Measurements from ENCODE around the gene TMEM18.

The TMEM18 gene

DNA sequence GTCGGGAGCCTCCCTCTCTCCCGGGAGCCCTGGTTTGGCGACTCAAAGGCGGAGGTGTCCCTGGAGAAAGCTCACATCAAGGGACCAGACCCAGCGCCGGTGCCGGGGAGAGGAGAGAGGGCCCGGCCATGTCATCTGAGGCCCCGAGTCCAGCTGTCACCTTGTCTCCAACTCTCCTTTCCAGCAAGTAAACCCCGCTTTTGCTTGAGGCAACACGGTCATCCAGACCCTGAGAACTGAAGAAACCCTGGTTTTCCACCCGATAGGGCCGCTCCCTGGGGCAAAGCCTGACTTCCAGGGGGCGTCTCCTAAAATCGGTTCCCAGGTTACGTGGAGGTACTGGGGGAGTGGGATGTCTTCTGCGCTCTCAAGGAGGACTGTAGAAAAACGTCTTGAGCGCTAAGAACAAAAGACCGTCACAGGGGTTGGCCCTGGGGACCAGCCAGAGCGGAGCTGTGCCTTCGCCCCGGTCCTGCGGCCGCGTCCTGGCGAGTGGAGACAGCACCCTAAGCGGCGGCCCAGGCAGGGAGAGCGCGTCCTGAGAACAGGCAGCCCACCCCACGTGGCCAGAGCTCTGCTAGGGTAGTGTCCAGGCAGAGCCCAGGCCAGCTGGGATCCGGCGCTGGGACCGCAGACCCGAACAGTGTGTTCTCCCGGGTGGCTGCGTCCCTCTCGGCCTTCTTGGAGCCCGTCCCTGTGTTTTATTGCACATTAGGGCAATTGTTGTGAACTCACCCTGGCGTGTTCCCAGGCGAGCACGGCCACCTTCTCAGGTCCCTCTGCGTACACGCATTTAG is 55.7 kb downstream of the TMEM18 start:
- no peak for TF ChIP-seq SIN3A (IDR thresholded peaks at IDR 0.05; ENCODE audit: borderline replicate concordance, insufficient read depth, low read length)
- no peak for TF ChIP-seq POLR2AphosphoS5 (IDR thresholded peaks at IDR 0.05; ENCODE audit: low read depth, low read length)
- TF ChIP-seq TAF1 (IDR thresholded peaks at IDR 0.05; ENCODE audit: borderline replicate concordance, insufficient read depth, low read length), result no peak
- no peak for TF ChIP-seq FOXP2 (optimal IDR thresholded peaks at IDR 0.05; ENCODE audit: borderline replicate concordance, extremely low read depth, extremely low read length, insufficient read depth)
- TF ChIP-seq, protein P1, sequence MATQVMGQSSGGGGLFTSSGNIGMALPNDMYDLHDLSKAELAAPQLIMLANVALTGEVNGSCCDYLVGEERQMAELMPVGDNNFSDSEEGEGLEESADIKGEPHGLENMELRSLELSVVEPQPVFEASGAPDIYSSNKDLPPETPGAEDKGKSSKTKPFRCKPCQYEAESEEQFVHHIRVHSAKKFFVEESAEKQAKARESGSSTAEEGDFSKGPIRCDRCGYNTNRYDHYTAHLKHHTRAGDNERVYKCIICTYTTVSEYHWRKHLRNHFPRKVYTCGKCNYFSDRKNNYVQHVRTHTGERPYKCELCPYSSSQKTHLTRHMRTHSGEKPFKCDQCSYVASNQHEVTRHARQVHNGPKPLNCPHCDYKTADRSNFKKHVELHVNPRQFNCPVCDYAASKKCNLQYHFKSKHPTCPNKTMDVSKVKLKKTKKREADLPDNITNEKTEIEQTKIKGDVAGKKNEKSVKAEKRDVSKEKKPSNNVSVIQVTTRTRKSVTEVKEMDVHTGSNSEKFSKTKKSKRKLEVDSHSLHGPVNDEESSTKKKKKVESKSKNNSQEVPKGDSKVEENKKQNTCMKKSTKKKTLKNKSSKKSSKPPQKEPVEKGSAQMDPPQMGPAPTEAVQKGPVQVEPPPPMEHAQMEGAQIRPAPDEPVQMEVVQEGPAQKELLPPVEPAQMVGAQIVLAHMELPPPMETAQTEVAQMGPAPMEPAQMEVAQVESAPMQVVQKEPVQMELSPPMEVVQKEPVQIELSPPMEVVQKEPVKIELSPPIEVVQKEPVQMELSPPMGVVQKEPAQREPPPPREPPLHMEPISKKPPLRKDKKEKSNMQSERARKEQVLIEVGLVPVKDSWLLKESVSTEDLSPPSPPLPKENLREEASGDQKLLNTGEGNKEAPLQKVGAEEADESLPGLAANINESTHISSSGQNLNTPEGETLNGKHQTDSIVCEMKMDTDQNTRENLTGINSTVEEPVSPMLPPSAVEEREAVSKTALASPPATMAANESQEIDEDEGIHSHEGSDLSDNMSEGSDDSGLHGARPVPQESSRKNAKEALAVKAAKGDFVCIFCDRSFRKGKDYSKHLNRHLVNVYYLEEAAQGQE (IDR thresholded peaks at IDR 0.05; ENCODE audit: insufficient read depth in 1 of 2, low read depth in 2 of 2, low read length in 2 of 2), result no peak

DNA sequence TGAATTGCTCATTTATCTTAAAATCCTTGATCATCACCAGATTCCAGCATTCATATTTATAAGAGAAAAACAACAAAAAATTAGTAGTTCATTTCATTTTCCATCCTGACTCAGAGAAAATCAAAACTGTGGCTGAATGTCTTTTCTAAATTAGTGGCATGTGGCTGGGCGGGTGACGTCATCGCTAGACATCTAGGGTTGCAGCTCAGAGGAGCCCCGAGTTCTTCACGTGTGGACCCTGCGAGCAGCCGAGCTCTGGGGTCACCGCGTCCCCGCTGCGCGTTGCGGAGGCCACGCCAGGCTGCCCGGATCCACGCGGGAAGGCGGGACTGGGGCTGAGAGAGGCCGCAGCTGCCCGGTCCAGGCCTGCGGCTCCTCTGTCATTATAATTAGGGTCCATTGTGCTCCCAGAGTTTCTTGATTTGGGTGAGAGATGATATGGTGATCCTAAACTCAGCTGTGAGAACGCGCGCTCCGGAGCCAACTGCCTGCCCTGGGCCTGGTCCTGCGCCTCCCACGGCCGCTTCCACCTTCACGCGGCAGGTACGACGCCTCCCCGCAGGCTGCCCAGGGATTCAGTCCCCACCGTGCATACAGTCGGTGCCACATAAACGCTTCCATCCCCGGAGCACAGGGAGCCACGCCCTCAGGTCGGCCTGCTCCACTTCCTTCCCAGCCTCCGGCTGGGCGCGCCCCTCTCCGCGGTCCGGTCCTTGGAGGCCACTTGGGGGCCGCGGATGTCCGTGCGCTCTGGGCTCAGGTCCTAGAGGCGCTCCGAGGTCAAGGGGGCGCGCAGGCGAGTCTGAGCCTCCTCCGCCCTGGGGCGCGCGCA is 56.5 kb downstream of the TMEM18 start:
- TF ChIP-seq TAF1 (IDR thresholded peaks at IDR 0.05; ENCODE audit: borderline replicate concordance, insufficient read depth, low read length), result no peak
- TF ChIP-seq SIN3A (IDR thresholded peaks at IDR 0.05; ENCODE audit: borderline replicate concordance, insufficient read depth, low read length), result no peak
- TF ChIP-seq, protein P1 (IDR thresholded peaks at IDR 0.05; ENCODE audit: insufficient read depth in 1 of 2, low read depth in 2 of 2, low read length in 2 of 2), result no peak
- TF ChIP-seq FOXP2 (optimal IDR thresholded peaks at IDR 0.05; ENCODE audit: borderline replicate concordance, extremely low read depth, extremely low read length, insufficient read depth), result no peak
- no peak for TF ChIP-seq POLR2AphosphoS5 (IDR thresholded peaks at IDR 0.05; ENCODE audit: low read depth, low read length)

DNA sequence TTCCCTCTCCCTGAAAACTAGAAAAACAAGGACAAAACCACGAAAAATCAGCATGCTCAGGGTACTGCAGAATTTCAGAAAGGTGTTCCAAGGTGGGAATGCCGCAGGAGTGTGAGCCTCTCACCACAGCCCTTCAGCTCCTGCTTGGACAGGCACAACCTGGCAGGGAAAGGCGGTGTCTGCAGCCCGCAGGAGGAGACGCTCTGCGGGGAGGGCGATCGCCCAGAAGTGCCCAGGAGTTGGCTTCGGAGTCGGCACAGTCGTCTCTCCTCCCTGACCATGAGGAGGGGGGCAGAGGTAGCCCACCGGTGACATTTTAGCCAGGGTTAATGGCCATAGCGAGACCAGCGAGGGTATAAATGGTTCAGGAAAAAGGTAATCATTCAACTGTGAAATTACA is 57.2 kb downstream of the TMEM18 start:
- TF ChIP-seq, protein P1 (IDR thresholded peaks at IDR 0.05; ENCODE audit: insufficient read depth in 1 of 2, low read depth in 2 of 2, low read length in 2 of 2), result no peak
- TF ChIP-seq POLR2AphosphoS5 (IDR thresholded peaks at IDR 0.05; ENCODE audit: low read depth, low read length), result no peak
- no peak for TF ChIP-seq FOXP2 (optimal IDR thresholded peaks at IDR 0.05; ENCODE audit: borderline replicate concordance, extremely low read depth, extremely low read length, insufficient read depth)
- no peak for TF ChIP-seq TAF1 (IDR thresholded peaks at IDR 0.05; ENCODE audit: borderline replicate concordance, insufficient read depth, low read length)
- no peak for TF ChIP-seq SIN3A (IDR thresholded peaks at IDR 0.05; ENCODE audit: borderline replicate concordance, insufficient read depth, low read length)

DNA sequence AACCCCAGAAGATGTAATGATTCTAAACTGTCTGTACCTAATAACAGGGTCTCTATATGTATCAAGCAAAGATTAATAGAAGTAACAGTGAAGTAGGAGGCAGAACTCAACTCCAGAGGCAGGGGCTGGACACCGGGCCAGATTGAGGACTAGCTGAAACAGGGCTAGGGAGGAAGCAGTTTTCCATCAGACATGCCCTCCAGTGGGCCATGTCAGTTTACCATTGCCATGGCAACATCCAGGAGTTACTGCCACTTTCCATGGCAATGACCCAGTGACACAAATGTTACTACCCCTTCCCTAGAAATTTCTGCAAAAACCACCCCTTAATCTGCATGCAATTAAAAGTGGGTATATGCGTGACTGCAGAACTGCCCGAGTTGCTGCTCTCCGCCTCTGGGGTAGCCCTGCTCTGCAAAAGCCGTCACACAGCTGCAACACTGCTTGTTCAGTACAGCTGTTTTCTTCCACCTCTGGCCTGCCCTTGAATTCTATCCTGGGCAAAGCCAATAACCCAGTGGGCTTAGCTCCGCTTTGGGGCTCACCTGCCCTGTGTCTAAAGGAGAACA is 58.7 kb downstream of the TMEM18 start:
- no peak for TF ChIP-seq TAF1 (IDR thresholded peaks at IDR 0.05; ENCODE audit: borderline replicate concordance, insufficient read depth, low read length)
- no peak for TF ChIP-seq POLR2AphosphoS5 (IDR thresholded peaks at IDR 0.05; ENCODE audit: low read depth, low read length)
- no peak for TF ChIP-seq FOXP2 (optimal IDR thresholded peaks at IDR 0.05; ENCODE audit: borderline replicate concordance, extremely low read depth, extremely low read length, insufficient read depth)
- TF ChIP-seq SIN3A (IDR thresholded peaks at IDR 0.05; ENCODE audit: borderline replicate concordance, insufficient read depth, low read length), result no peak
- TF ChIP-seq, protein P1 (IDR thresholded peaks at IDR 0.05; ENCODE audit: insufficient read depth in 1 of 2, low read depth in 2 of 2, low read length in 2 of 2), result no peak

Data from PFSK-1 (cell line).